HG03457 (cell line): Measurements from ENCODE around the gene SOSTDC1.
"Not testable (repeated sequence)": the region's sequence is repeated elsewhere in the genome, so short reads cannot be mapped to it uniquely, and the experiment has no call there.

Experiments used
- ATAC-seq: cut with Tn5 transposase; IDR thresholded peaks from one replicate; pipeline ENCODE4 v1.9.1; 2021; ENCODE audit warnings: moderate number of reproducible peaks; ENCODE audit not compliant: unreplicated experiment

The SOSTDC1 gene, protein sequence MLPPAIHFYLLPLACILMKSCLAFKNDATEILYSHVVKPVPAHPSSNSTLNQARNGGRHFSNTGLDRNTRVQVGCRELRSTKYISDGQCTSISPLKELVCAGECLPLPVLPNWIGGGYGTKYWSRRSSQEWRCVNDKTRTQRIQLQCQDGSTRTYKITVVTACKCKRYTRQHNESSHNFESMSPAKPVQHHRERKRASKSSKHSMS

GRCh38 chr7:16465469-16466361 is at the start of gene SOSTDC1:
TSS of gene SOSTDC1 (minus strand) at chr7:16465738. CDS start at chr7:16465668, 70 bp downstream.
- no peak for ATAC-seq

GRCh38 chr7:16514729-16515128 is 49.2 kb upstream of the SOSTDC1 start:
- ATAC-seq, result no peak

DNA sequence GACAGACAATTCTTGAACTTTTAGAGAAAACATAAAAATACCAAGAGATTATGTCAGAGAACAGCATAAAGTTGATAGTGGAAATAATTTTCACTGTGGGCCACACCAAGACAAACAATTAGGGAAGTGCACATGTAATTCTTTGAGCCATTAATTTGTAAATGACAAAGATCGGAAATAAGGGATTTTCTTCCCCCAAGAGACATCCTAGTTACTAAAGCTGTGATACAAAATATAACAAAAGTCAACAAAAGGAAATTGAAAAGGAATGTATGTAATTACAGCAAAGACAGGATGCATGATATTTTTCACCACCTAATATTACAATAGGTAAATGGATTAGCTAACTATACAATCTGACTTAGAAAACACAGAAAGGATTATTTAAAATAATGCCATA is 48.7 kb upstream of the SOSTDC1 start:
- ATAC-seq, result no peak

DNA sequence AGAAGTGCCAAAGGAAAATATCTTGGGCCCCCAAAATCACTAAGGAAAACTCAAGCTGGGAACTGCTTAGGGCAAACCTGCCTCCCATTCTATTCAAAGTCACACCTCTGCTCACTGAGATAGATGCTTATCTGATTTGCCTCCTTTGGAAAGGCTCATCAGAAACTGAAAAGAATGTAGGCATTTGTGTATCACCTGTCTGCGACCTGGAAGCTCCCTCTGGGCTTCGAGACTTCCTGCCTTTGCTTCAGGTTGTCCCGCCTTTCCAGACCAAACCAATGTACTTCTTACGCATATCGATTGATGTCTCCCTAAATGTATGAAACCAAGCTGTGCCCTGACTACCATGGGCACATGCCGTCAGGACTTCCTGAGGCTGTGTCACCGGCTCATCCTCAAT is 46.6 kb upstream of the SOSTDC1 start:
- no peak for ATAC-seq

DNA sequence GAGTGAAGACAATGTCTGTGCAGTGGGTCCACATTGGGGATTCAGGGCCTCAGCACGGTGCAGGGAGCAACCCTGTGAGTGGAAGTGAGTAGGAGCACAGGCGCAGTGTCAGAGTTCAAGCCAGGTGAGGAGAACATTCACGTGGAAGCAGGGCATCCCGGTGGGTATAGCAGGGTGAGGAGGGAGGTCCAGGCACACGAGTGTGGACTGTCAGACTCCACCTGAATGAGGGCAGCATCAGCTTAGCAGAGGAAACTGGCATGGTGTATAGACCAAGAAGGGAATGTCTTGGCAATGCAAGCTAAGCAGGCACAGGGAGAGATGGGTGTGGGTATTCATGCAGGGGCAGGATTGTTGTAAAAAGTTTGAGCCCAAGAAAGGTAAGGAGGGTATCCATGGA is 45.8 kb upstream of the SOSTDC1 start:
- ATAC-seq, result no peak

DNA sequence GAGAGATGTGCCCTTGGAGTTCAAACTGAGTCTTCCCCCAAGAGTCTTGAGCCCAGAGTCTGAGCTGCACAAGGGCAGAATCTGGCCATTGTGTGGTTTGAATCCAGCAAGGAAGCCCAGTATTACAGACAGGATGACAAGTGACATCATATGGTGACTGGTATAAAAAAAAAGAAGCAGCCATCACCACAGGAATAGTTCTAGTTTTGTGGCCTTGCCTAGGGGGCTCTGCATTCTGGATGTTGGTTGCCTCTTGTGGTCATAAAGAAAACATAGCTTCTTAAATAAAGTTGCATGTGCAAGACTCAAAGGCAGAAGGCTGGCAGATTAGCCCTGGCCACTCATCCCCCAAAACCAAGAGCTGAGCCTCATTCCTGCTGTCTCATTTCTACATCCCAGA is 44.3 kb upstream of the SOSTDC1 start:
- ATAC-seq, result no peak

GRCh38 chr7:16506422-16506821 is 40.9 kb upstream of the SOSTDC1 start:
- ATAC-seq, result not testable (repeated sequence)

GRCh38 chr7:16504019-16504418 is 38.5 kb upstream of the SOSTDC1 start:
- no peak for ATAC-seq

DNA sequence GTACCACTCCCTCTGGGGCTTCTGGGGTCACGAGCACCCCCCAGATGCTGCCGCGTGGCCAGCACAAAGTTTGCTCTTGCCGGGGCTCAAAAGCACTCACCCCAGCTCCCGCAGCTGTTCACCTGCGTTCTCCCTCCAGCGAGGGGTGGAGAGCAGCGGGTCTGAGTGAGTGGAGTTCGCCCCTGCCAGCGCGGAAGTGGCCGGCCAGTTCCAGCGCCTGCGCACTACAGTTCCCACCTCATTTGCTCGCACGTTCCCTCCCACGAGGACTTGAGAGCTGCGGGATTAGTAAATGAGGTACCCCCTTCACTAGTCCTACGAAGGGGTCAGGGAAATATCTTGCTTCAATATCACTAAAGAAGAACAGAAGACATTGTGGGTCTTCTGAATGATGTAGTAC is 36.8 kb upstream of the SOSTDC1 start:
- no peak for ATAC-seq

DNA sequence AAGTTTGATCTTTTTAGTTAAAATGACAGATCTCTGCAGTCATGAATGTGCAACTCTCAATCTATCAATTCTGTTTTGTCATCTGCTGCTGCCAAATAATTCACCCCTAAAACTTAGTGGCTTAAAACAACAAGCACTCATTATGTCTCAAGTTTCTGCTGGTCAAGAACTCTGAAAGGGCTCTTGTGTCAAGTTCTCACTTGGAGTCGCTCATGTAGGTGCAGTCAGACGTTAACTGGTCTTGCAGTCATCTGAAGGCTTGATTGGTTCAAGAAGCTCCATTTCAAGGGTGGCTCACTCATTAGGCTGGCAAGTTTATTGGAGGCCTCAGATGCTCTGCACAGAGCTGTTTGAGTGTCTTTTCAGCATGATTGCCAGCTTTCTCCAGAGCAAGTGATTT is 32.6 kb upstream of the SOSTDC1 start:
- no peak for ATAC-seq

GRCh38 chr7:16494955-16495719 is 29.6 kb upstream of the SOSTDC1 start:
- ATAC-seq, result no peak

- no peak for ATAC-seq
Observed at GRCh38 chr7:16494551-16494950, 29.0 kb upstream of the SOSTDC1 start.

DNA sequence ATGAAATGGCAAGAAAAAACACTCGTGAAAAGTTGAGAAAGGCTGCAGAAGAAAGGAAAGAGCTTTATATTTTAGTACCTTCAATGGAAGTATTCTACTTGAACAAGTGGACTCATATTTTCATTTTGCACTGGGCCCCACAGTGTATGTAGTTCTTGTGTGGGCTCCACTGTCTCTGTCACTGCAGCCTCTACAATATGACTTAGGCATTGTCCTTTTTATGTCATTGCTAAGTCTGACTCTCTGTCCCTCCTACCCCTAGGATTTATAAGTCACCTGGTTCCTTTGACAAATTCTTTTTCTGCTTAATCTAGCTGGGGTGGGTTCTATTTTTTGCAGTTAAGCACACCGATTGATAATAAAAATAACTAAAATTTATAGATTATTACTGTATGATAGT is 27.7 kb upstream of the SOSTDC1 start:
- no peak for ATAC-seq

DNA sequence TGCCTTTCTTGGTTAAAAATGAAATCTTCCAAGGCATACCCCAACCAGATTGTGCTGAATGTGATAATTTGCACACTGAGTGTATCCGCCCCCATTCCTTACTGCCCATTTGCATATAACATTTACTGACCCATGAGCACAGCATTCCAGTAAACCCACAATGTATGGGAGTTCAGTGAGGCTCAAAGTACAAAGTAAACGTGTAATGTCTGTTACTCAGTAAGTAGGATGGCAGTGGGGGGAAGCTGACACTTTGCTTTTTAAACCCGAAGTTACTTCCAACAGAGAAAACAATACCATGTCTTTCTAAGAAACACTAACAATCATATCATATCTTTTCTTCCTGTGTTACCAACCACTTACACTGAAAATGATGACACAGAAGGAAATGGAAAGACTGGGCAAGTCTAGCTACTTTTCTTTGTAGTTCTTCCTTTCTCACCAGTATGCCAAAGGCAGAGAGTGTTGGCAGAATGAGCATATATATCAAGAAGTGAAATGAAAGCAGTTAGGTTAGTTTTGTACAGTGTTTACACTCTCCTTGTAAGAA is 27.1 kb upstream of the SOSTDC1 start:
- ATAC-seq, result no peak

DNA sequence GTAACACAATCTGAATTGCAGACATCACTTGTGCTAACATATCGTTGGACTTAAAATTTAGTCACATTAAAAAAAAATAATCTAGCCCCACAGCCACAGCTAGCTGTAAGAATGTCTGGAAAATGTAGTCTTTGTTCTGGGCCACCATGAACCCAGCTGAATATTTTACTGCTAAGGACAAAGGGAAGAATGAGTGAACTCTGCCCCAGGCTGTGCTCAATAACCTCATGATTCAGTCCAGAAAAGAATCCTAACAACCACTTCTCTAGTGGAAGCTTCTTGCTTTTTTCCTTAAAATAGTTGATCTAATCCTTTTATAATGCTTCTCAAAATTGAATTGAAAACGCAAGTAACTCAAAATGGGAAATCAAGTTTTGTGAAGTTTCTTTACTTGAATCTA is 25.6 kb upstream of the SOSTDC1 start:
- ATAC-seq, result no peak

DNA sequence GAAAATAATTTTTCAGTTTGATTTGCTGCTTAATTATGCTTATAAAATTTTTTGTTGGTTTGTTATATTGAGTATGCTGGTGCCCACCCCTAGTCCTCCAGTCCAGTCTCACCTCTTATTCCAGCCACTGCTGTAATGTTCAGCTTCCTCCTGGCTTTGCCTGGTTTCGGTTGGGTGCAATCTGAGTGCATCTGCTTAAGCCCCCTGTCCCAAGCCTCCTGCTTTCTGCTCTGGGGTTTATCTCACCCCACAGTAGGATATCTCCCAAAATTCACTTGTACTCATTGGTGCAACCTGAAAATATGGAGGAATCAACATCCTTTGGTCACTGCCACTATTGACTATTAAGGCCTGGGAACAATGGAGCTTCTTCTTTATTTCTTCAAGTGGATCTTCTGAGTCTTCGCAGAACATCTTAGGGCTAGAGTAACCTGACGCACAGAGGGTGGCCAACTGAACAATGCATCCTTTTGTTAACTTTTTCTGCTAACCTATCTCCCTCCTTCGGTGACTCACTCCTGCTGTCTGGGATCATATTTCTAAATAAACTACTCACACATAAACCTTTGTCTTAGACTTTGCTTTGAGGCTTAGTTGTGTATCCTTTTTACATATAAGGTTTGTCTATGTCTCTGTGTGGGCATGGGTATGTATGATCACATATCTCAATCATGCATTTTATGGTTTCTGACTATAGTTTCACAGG is 19.1 kb upstream of the SOSTDC1 start:
- ATAC-seq, result no peak

DNA sequence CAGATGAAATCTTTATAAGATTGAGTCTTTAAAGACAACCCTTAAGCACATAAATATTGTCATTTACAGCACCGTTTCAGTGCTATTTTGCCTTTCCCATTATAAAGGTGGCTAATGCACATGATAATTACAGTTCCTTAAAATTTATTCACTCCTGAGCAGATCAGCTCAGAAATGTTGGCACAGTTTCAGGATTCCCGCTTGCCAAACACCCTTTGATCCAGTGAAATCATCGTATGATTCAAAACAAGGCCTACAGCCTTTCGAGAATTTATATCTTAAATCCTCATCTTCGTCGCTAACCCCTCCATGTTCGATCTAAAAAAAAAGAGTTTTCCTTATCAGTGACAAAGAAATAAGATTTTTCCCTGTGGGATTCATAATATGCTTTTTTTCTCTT is 14.1 kb upstream of the SOSTDC1 start:
- no peak for ATAC-seq

DNA sequence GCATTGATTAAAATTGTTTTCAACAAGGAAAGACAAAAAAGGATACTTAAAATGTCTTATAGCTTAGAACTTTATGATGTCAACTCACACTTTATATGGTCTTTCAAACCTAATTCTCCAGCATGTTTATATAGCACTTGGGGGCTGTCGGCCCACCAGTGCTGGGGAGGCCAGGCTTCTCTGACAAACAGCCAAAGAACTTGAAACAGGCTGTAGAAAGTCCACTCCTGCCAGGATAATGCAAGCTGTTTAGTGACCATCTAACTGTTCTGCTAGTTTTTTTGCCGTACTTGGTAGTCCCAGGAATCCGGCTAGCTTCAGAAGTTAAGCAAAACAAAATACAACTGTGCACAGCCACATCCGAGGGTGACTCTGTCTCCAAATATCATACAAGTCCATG is 13.6 kb upstream of the SOSTDC1 start:
- ATAC-seq, result no peak

DNA sequence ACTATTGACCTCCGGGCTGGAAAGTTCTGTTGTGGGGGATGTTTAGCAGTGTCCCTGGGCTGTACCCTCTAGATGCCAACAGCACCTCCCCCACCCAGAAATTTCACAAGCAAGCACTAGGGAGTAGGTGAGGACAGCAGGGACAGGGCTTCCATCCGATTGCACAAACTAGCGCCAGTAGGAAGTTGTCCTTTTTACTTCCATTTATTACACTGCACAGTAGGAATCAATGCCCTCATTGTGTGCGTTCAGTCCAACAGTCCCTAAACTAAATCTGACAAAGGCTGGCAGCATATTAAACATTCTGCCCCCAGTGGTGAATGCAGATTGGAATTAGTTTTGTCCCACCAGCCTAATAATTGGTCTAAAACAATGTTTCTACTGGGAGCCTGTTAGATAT is 6.4 kb upstream of the SOSTDC1 start:
- no peak for ATAC-seq

- no peak for ATAC-seq
Observed at GRCh38 chr7:16463949-16464715, 1.4 kb downstream of the SOSTDC1 start.
